ENCODE measurements around the gene MAP6D1.

GRCh38 chr3:183809270-183809669 lies 16.1 kb downstream of the MAP6D1 start:
- TF ChIP-seq EGR1 (IDR thresholded peaks at IDR 0.05), result no peak
- no peak for TF ChIP-seq REST (IDR thresholded peaks at IDR 0.05; ENCODE audit: low read depth)
- no peak for TF ChIP-seq USF1 (IDR thresholded peaks at IDR 0.05)
- no peak for TF ChIP-seq EP300 (IDR thresholded peaks at IDR 0.05; ENCODE audit: borderline replicate concordance)
- TF ChIP-seq RAD21 (IDR thresholded peaks at IDR 0.05; ENCODE audit: low read depth), result no peak
- TF ChIP-seq TCF12 (IDR thresholded peaks at IDR 0.05; ENCODE audit: low read depth), result no peak
- no peak for TF ChIP-seq CREB1 (IDR thresholded peaks at IDR 0.05; ENCODE audit: low read depth)
- TF ChIP-seq MAX (IDR thresholded peaks at IDR 0.05), result no peak
- no peak for TF ChIP-seq NFIC (IDR thresholded peaks at IDR 0.05)
